ENCODE data around the gene MRPS33.

GRCh38 chr7:141011443-141011842 is 3.3 kb downstream of the MRPS33 start:
- TF ChIP-seq CTCF (IDR thresholded peaks at IDR 0.05) (no peak), POLR2AphosphoS5 (IDR thresholded peaks at IDR 0.05) (no peak), POLR2A (IDR thresholded peaks at IDR 0.05) (no peak), EP300 (IDR thresholded peaks at IDR 0.05) (no peak)
